HG03342 (cell line): Measurements from ENCODE around the gene TMEM139.
"Not testable (repeated sequence)": the region's sequence is repeated elsewhere in the genome, so short reads cannot be mapped to it uniquely, and the experiment has no call there.

Source experiments
- ATAC-seq: cut with Tn5 transposase; IDR thresholded peaks from one replicate; pipeline ENCODE4 v1.9.1; 2021; ENCODE audit warnings: mild to moderate bottlenecking, moderate library complexity; ENCODE audit not compliant: unreplicated experiment

TMEM139 gene

GRCh38 chr7:143287935-143288826, 3.4 kb downstream of the TMEM139 start, which contains the start of gene CASP2:
Gene CASP2, plus strand, starts transcription at chr7:143288351. Its CDS starts 105 bp downstream, at chr7:143288456.
- ATAC-seq, result peak; percentile 90

DNA sequence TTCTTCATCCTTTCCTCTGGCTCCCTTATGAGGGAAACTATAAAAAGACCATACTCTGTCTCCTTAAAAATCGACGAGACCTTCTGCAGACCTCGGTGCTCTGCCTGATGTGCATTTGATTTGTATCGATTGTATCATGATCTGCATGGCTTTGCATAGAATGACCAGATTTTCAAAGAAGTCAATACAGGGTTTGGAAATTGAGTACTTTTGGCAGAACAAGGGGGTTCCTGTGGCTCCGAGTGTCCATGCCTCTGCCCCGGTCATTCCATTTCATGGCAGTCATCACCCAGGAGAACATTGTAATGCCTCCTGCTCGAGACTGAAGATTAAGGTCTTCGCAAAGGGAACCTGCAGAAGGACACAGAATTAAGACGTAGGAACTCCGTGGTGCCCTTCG, 4.1 kb downstream of the TMEM139 start:
- ATAC-seq, result no peak

DNA sequence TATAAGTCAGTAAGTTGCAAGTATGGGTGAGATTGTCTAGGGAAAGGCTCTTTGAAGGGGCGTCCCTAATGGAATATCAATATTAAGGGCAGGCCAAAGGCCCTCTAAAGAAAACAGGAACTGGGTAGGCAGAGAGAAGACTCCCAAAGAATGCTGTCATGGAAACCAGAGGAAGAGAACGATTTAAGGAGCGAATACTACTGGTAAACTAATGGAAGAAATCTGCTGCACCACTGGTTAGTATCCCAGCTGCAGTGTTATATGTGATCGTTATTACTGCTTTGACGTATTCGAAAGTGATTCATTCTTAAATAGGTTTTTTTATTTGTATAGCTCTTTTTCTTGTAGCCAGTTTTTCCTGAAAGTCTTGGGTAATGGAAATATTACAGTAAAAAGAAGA, 4.7 kb downstream of the TMEM139 start:
- no peak for ATAC-seq

DNA sequence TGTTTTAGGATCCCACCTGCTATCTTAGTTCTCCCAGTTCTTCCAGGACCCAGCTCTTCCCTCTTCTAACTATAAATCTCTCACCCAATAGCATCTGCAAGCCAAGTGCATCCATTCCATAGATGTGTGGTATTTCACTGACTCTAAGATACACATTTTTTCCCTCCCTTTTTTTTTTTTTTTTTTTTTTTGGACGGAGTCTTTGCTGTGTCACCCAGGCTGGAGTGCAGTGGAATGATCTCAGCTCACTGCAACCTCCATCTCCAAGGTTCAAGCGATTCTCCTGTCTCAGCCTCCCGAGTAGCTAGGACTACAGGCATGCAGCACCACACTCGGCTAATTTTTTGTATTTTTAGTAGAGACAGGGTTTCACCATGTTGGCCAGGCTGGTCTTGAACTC, 5.1 kb downstream of the TMEM139 start:
- ATAC-seq, result not testable (repeated sequence)

DNA sequence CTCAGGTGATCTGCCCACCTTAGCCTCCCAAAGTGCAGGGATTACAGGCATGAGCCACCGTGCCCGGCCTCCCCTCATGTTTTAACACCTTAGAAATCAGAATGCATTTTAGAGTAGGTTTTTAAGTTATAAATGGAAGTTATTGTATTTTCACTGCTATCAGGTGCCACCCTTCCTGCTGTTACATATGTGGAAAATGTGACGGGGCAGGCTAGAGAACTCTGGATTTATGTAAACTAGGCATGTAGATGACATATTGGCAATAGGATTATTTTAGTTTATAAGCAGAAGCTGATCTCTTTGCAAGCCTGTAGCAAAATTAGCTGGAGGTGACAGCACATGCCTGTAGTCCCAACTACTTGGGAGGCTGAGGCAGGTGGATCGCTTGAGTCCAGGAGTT, 5.5 kb downstream of the TMEM139 start:
- ATAC-seq, result no peak

DNA sequence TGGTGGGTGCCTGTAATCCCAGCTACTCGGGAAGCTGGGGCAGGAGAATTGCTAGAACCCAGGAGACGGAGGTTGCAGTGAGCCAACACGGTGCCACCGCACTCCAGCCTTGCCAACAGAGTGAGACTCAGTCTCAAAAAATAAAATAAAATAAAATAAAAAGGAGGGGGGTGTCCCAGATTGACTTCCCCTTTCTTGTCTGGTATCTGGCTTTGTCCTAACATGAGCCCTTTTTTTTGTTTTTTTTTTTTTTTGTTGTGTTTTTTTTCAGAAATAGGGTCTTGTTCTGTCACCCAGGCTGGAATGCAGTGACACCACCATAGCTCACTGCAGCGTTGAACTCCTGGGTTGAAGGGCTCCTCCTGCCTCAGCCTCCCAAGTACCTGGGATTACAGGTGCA, 8.1 kb downstream of the TMEM139 start:
- no peak for ATAC-seq

DNA sequence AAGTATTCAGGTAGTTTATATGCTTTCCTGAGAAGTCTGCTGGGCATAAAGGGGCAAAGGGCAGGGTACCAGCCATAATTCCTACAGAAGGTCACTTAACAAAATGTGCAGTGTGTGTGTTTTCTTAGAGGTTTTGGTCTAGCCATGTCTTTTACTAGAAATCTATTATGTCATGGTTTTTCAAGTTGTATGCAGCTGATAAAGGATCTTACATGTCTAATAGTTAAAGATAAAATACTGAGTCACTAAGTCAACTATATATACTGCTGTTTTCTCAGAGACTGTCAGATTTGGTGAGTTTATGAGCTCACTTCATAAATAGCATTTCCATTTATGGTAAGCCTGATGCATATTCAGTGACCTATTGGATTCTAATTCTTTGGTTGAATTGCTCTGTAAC, 11.1 kb downstream of the TMEM139 start:
- no peak for ATAC-seq

DNA sequence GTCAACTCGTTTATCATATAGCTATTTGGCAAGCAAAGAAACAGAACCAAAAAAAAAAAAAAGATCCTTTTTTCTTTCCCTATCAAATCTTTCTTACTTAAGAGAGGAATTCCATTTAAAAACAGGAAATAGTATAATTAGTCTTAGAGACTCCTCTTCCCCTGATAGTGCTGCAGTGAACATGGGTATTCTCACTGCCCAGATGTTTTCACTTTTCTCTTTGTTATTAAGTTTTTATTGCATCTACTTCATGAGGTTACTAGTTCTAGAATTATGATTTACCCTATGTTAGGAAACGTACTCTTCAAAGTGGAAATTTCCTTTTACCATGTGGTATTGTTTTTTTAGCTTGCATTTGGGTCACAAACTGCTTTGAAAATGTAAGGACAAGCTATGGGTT, 11.9 kb downstream of the TMEM139 start:
- ATAC-seq, result no peak

- no peak for ATAC-seq
Observed at GRCh38 chr7:143299346-143299745, 14.6 kb downstream of the TMEM139 start.

- no peak for ATAC-seq
Observed at GRCh38 chr7:143299840-143300239, 15.1 kb downstream of the TMEM139 start.

- no peak for ATAC-seq
Observed at GRCh38 chr7:143300959-143301935, 16.5 kb downstream of the TMEM139 start.

GRCh38 chr7:143303733-143304132, 19.0 kb downstream of the TMEM139 start:
- ATAC-seq, result no peak

DNA sequence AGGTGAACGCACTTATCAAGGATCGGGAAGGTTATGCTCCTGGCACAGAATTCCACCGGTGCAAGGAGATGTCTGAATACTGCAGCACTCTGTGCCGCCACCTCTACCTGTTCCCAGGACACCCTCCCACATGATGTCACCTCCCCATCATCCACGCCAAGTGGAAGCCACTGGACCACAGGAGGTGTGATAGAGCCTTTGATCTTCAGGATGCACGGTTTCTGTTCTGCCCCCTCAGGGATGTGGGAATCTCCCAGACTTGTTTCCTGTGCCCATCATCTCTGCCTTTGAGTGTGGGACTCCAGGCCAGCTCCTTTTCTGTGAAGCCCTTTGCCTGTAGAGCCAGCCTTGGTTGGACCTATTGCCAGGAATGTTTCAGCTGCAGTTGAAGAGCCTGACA, 20.2 kb downstream of the TMEM139 start:
- no peak for ATAC-seq

- peak; percentile 58 for ATAC-seq
Observed at GRCh38 chr7:143305423-143306070, 20.8 kb downstream of the TMEM139 start.

DNA sequence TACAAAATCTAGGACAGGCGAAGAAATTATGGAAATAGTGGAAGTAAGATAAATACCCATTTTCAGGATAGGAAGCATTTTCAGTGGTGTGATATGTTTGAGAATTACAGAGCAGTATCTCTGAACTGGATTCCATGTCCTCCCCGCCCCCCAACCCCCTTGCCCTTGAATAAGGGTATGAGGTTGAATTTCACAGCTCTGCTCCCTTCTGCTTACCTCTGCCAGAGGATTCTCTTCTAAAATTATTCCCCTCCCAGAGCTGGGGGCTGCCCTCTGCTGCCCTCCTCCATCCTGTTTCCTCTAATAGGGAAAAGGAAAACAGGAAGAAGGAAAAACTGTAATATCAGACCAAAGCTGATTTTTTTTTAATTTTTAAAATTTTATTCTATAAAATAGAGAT, 23.9 kb downstream of the TMEM139 start:
- no peak for ATAC-seq

GRCh38 chr7:143314127-143314526, 29.4 kb downstream of the TMEM139 start:
- ATAC-seq, result no peak

DNA sequence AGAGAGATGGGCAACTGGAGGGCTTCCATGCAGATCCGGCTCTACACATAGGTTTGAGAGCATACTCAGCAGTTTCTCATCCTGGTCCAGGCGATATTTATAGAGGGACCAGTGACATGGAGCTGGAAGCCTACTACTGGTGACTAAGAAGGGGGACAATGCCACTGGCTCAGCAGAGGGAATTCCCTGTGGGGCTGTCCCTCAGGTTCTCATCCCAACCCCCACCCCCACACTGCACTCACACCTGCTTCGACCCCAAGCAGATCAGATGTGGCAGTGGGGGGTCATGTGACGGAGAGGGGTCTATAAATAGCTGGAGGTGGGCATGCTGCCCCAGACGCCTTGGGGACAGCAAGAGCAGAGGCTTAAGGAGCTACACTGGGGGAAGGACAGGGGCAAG, 31.0 kb downstream of the TMEM139 start, which contains the start of gene CLCN1:
Gene CLCN1, plus strand, starts transcription at position 336 of the 400 bp plus-strand sequence. CDS start 102 bp downstream, outside the sequence.
- no peak for ATAC-seq

DNA sequence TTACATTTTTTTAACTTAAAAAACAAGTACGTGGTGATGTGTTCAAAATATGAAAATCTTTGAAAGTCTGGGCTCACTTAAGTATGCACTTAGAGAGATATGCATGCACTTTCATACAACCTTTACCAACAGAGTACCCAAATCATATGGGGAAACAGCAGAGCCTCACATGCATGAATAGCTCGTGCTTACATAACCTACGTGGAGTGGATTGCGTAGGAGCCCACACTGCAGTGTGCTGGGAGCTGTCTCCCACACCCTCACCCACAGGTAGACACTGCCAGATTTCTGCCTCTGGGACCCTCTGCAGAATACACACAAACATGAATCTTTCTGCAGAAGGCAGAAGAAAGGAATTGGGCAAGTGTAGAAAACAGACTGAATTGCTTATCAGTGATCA, 31.7 kb downstream of the TMEM139 start:
- ATAC-seq, result no peak

DNA sequence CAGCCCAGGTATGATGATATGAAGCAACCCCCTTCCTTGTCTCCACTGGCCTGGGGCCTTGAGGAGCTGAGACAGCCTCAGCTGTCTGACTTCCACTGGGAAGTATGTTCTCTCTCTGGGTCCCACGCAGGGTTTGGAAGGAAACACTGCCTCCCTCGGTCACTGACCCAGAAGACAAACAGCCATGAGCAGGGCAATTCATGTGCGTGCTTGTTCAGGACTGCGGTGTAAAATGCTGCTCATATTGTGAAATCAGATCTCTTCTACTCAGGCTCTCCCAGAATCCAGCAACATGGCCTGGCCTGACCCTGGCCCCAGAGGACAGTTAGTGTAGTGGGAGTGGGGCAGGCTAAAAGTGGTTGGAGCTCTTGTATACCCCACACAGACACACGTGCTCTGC, 33.9 kb downstream of the TMEM139 start:
- ATAC-seq, result no peak

GRCh38 chr7:143320620-143321019, 35.9 kb downstream of the TMEM139 start:
- ATAC-seq, result no peak

DNA sequence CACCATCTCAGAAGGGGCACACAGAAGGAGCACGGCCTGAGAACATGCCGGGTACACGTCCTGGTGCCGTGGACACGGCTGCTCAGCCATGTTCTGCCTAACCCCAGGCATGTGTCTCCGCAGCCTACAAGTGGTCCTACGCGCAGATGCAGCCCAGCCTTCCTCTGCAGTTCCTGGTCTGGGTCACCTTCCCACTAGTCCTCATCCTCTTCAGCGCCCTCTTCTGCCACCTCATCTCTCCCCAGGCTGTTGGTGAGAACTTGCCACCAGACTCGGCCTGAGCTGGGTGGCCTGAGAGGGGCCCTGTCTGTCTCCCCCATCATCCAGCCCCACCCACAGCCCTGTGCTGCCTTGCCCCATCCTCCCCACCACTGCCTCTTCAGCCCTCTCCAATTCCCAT, 36.5 kb downstream of the TMEM139 start:
- ATAC-seq, result no peak
